Measurements from ENCODE around the gene GALNT16.
"Not testable (repeated sequence)": the region's sequence is repeated elsewhere in the genome, so short reads cannot be mapped to it uniquely, and the experiment has no call there.

The GALNT16 gene

DNA sequence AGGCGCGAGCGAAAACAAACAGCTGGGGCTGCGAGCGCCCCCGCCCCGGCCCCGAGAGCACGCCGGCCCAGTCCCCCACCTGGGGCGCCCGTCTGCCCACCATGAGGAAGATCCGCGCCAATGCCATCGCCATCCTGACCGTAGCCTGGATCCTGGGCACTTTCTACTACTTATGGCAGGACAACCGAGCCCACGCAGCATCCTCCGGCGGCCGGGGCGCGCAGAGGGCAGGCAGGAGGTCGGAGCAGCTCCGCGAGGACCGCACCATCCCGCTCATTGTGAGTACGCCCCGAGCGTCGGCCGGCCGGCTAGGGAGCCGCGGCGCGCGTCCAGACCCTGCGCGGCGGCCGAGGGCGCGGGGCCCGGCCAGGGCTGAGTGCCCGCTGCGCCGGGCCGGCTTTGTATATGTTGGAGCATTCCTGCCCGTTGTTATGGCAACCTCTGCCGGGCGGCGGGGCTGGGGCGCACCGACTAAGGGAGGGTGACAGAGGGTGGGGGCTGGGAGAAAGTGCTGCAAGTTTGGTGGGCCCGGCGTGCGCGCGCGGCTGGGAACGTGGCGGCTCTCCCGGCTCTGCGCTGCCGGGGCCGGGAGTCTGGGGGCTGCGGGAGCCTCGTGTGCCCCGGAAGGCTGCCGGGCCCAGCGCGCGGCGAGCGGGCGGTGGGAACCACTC is 367 bp downstream of the GALNT16 start:
- peak; percentile 2 for DNase-seq (ENCODE audit: low read depth)

DNA sequence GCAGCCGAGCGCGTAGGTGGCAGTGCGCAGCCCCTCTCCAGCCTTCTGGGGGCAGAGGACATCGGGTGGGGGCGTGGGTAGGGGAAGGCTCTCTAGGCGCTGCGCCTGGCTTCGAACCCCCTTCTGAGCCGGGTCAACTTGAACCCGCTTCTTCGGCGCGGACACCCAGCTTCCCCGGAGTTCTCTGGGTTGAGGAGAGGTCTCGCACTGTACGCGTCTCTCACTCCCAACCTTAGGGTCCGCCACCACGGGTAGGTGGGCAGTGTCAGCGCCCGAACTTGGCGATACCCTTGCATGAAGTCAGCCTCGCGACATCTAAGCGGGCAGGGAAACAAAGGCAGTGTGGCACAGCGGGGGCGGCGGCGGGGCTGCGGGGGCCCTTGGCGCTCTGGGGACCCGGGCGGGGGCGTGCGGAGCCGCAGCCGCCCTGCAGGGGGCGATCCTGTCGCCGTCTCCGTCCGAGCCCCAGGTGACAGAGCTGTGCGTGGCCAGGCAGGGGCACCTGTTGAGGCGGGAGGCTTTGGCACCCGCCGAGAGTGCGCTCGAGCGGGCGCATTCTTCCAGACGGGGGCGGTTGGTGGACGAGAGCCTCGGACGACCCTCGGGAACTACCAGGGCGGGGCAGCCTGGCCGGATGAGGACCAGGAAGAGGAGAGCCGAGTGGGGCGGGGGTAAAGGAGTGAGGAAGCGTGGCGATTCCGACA is 1.1 kb downstream of the GALNT16 start:
- DNase-seq (ENCODE audit: low read depth) = peak; percentile 54

DNA sequence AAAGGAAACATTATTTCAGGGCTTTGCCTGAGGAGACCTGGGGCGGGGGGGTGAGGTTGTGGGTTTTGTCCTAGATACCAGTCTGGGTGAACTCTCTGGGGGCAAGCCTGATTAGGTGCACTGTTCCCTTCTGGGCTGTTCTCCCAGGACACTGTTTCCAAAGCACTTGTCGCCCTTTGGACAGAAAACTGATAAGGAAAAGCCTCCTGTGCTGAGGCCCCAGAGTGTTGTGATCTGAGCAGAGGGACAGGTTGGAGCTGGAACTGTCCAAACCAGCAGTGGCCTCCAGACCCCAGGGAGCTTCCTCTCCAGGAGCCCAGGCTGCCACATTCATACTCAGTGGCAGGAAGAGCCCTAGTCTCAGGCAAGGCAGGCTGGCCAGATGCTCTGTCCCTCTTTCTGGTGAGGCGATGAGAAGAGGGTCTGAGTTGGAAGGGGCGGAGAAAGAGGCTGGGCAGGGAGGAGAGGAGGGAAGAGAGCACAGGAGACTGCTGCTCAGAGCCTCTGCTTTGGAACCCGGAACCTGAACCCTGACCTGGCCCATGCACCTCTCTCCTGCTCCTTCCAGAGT is 1.9 kb downstream of the GALNT16 start:
- DNase-seq (ENCODE audit: low read depth) = no peak

DNA sequence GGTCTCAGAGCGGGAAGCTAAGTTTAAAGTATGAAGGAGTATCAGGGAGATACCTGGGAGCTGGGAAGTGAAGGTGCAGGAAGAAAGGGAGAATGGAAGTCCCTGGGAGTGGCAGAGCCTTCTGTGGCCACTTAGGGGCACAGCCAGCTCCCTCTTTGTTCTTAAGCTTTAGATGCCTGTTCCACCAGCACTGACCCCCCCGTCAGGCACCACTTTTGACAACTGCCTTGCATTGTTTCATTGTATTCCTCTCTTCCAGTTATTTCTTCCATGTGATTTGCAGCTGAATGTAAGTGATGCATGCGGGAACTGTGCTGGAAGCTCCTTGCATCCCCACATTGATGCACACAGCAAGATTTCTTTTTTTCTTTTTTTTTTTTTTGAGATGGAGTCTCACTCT is 2.6 kb downstream of the GALNT16 start:
- no peak for DNase-seq (ENCODE audit: low read depth)

DNA sequence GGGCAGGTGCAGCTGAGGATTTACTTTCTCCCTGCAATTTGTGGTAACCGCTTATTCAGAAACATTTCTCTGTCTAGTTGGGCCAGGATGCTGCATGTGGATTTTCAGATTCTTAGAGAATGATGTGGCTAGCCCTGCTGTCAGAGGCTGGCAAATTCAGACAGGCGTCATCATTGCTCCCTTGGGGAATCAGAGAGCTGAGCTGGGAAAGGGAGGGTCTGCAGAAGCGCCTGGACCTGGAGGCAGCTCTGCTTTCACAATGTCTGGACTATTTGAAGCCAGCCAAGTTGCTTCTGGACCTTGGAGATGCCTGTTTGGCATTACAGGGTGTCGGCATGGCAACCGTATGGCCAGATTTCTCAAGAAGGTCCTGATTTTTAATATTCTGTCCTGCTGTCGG is 3.4 kb downstream of the GALNT16 start:
- DNase-seq (ENCODE audit: low read depth) = no peak

DNA sequence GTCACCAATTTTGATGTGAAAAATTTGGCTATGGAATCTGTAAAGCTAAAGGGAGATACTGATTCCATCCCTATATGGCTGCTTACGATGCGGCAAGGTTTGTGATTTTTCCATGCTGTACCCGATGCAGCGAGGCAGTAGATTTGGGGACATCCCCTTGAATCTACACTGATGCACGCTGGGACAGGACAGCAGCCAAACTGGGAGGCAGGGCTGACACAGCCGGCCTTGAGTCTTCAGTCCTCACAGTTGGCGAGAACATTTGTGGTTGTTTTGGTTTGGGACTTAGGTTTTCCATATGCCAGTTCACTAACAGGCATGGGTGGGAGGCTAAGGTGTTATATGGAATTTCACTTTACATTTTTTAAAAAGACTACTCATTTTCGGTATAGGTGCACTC is 3.8 kb downstream of the GALNT16 start:
- no peak for DNase-seq (ENCODE audit: low read depth)

DNA sequence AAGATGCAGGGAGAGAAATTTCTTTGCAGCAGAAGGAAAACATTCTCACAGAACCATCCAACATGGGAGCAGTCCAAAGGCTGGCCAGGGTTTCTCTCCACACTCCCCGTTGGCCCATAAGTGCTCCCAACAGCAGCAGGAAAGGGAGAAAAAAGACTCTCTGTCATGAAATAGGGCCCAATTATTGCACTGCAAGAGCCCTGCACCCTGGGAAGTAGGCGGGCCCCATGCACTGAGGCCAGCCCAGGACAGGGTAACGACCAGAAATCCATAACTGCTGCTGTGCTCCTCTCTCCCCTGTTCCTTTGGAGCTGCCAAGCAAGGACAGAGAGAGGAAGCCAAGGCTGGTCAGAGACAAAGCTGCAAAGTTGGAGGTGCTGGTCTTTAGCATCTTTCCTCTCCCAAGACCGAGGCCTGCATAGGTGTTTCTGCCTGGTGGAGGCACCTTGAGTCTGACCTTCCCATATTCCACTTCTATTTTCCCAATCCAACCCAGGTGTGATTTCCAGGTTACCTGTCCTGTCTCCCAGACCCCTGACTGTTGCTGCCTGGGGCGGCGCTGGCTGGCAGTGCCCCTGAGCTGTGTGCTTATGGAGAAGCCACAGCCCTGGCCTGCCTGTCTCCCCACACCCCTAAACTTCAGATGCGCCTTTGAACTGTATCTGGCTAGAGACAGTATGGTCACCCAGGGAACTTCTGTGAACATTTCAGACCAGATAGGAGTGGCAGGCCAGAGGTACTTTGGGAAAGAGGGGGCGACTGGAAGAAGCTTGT is 6.8 kb downstream of the GALNT16 start:
- DNase-seq (ENCODE audit: low read depth) = no peak

DNA sequence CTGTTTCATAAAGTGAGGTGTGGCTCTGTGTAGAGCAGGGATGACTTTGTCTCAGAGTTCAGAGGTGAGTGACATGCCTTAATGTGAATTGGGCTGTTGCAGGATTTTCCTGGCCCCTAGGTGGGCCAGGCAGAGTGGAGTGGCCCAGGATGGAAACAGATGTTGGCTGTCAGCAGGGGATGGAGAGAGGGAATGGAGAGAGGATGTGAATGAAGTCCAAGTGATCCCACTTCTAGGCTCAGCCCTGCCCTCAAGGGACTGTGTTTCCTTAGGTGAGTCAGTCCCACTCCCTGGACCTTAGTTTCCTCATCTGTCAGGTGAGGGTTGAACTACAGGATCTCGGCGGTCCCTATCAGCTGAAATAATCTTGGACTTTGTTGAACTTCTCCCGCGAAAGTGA is 7.5 kb downstream of the GALNT16 start:
- DNase-seq (ENCODE audit: low read depth) = no peak

DNA sequence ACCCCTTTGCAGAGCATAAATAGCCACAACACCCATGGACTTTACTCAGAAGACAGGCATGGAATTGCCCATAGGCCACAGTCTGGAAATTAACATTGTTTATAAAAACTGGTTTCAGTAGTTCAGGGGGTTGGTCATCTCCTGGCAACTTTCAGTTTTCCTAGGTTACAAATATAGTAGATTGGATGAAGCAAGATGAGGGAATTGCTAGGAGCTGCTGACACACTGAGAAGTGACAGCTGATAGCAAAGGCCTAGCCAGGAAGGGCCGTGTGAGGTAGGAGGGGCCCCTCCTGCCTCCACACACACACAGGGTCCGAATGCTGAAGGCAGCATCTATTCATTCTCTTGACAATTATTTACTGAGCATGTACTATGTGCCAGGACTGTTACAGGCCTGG is 8.3 kb downstream of the GALNT16 start:
- DNase-seq (ENCODE audit: low read depth) = no peak

DNA sequence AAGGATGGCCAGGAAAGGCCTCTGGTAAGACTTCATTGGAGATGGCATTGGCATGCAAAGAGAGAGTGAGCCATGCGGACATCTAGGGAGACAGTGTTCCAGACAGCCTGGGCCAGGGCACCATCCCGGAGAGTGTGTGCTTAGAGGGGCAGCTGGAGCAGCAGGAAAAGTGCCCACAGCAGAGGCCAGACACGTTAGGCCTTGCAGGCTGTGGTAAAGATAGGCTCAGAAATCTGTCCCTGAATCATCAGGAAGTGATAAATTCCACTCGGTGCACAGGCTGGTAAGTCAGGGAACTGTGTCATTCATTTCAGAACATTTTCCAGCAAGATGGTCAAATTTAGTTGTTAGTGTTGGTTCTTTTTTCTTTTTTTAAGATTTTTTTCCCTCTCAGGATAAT is 8.8 kb downstream of the GALNT16 start:
- no peak for DNase-seq (ENCODE audit: low read depth)

DNA sequence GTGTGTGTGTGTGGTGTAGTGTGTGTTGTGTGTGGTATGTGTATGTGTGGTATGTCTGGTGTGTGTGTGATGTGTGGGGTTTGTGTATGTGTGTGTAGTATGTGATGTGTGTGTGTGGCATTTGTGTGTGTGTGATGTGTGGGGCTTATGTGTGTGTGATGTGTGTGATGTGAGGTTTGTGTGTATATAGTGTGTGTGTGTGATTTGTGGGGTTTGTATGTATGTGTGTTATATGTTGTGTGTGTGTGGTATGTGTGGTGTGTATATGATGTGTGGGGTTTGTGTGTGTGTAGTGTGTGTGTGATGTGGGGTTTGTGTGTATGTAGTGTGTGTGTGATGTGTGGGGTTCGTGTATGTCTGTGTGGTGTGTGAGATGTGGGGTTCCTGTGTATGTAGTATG is 9.4 kb downstream of the GALNT16 start:
- no peak for DNase-seq (ENCODE audit: low read depth)

DNA sequence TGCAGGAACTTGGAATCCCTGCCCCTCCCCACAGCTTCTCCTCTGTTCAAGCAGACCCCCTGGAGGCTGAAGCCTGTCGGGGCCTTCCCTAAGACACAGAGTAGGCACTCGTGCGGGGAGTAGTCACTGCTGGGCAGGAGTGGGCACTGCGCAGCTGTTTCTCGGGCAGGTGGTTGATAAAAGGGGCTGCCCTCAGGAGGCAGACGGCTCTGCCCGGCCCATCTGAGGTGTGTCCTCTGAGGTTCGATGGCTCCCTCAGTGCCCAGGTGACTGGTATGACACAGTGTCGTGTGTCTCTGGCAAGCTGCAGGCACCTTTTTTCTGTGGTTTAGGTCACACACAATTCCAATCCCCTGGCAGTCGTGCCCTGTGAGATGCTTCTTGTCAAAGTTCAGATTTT is 10.1 kb downstream of the GALNT16 start:
- DNase-seq (ENCODE audit: low read depth) = no peak

DNA sequence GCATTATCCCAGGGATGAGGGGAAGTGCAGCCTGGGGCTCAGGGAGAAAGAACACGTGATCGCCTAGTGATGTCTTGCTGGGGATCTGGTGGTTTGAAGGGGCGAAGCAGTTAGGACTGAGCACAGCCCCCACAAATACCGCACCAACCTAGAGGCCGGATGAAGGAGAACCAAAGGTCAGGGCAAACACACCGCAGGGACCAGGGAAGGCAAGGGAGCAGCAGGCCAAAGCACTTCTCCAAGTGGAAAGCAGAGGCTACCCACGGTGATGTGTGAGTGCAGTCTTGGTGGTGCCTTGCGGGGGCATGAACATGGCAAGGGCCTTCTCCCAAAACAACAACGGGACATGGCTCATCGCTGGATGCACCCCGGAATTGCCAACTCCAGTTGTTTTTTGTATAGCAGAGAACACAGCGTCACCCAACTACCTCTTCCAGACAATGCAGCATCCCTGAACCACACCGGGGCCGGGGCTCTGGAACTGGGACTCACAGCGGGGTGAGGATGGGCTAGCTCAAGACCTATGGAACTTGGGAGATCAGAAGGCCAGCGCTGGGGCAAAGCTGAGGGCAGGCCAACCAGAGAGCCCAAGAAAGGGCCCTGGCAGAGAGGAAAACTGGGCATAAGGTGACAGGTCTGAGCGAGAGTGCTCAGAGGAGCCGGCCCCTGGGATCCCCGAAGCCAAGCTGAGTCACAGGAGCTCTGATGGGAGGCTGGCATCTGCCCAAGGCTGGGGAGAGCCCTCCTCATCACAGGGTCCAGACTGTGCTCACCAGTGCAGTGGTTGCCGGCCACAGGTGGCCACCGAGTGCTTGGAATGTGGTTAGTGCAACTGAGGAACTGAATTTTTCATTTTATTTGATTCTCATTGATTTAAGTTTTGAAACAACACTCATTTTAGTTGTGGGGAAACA is 11.1 kb downstream of the GALNT16 start:
- DNase-seq (ENCODE audit: low read depth) = no peak

DNA sequence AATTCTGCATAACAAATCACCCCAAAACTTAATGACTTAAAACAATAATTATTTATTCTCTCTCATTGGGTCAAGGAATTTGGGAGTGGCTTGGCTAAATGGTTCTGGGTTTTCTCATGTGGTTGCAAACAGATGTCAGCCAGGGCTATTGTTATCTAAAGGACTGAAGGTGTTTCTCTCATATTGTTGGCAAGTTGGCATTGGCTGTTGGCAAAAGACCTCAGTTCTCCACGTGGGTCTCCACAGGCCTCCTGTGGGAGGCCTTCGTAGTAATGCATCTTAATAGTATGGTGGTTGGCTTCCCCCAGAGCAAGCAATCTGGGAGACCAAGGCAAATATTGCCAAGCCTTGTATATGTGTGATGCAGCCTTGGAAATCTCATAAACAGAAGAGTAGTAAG is 14.4 kb downstream of the GALNT16 start:
- no peak for DNase-seq (ENCODE audit: low read depth)

DNA sequence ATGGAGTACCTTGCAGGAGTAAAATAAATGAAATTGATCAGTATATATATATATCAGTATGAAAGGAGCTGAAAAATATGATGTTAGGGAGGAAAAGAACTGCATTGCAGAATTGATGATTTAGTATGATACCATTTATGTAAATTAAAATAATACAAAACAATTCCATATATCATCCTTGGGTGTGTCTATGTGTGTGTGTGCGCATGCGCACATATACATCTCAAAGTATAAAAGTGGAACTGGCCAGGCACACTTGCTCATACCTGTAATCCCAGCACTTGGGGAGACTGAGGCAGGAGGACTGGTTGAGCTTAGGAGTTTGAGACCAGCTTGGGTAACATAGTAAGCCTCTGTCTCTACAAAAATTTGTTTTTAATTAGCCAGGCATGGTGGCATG is 15.4 kb downstream of the GALNT16 start:
- no peak for DNase-seq (ENCODE audit: low read depth)

DNA sequence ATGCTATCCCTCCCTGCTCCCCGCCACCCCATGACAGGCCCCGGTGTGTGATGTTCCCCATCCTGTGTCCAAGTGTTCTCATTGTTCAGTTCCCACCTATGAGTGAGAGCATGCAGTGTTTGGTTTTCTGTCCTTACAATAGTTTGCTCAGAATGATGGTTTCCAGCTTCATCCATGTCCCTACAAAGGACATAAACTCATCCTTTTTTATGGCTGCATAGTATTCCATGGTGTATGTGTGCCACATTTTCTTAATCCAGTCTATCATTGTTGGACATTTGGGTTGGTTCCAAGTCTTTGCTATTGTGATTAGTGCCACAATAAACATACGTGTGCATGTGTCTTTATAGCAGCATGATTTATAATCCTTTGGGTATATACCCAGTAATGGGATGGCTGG is 17.4 kb downstream of the GALNT16 start:
- not testable (repeated sequence) for DNase-seq (ENCODE audit: low read depth)

DNA sequence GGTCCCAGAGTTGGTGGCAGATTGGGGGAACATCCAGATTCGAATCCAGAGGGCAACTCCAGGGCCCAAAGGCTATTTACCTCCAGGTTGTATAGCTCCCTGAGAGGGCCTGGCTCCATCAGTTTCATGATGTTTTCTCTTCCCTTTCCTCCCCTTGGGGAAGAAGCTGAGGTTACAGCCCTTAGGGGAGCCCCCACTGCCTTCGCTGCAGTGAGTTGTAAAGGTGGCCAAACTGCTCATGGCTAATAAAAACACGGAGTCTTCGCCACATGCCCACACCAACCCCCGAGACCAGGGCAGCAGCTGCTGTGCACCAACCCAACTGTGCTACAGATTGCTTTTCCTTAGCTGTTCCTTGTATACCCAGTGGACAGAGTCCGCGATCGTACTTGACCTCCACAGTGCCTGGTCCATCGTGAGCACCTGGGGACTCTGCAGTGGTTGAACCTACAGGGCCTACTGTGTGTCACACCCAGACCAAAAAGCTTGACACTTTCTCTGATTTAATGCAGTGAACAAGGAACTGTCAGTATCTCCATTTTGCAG is 20.9 kb downstream of the GALNT16 start:
- DNase-seq (ENCODE audit: low read depth) = no peak

DNA sequence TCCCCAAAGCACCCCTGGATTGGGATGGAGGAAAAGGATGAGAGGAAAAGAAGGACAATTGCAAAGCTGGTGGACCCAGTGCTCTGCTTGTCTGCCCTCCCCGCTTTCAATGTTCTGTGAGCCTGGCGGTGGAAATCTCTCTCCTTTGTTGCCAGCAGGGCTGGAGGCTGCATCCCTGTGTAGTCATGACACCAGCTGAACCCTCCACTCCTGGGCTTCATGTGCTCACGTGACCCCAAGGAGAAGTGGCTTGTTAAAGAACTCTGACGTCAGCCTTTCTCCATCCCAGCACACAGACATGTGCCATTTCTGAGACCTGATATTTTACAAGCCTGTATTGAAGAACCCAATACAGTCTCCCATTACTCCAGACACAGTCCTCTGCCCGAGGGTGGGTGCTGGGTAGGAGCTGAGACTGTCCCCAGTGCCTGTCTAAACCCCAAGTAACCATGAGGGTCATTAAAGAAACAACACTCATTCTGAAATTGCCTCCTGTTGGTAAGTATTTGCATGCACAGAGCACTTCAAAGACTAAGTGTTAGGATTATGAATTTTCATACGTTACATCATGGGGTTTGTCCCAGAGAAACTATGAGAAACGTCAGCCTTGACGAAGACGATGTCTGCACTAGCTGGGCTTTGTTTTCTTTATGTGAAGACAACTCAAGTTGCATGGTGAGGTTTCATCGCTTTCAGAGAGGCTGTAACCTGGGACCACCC is 21.7 kb downstream of the GALNT16 start:
- no peak for DNase-seq (ENCODE audit: low read depth)

DNA sequence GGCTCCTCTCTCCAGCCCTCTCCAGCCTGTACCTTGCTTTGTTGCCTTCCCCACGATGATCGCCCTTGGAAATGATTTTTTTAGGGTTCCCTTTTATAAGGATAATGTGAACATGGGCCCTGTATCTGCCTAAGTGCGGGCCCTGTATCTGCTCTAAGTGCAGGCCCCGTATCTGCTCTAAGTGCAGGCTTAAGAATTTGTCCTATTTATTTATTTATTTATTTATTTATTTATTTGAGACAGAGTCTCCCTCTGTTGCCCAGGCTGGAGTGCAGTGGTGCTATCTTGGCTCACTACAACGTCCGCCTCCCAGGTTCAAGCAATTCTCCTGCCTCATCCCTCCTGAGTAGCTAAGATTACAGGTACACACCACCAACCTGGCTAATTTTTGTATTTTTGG is 22.5 kb downstream of the GALNT16 start:
- no peak for DNase-seq (ENCODE audit: low read depth)

DNA sequence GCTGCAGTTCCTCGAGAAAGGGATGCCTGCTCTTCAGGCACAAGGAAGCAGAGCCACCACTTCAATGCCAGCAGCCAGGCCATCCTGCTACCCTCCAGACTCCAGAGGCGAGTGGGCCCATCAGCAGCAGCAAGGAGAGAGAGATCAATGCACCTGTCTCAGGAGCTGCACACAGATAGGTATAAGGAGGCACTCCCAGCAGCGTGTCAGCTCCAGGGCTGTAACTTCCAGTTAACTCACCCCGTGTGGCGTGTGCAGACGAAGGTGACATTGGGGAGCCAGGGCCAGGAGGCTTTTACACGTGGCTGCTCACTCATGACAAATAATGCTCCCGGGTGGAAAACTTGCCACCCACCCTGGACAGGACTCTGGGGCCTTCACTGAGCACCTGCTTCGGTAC is 24.2 kb downstream of the GALNT16 start:
- no peak for DNase-seq (ENCODE audit: low read depth)
